ENCODE measurements around the gene MGLL.

GRCh38 chr3:127751782-127752181, 70.5 kb downstream of the MGLL start:
- no peak for TF ChIP-seq CTCF (IDR thresholded peaks at IDR 0.05)
- TF ChIP-seq POLR2A (IDR thresholded peaks at IDR 0.05): no peak
